Subcutaneous adipose tissue (tissue), 4 donors: ENCODE results near the gene LHX5. TPM values are rescaled to one million over a fixed set of nuclear protein-coding genes. Genes with fewer than 3 reads are reported as not detected.

Experiments used
- CTCF ChIP-seq: fragments of 450-650 bp; IDR thresholded peaks from one replicate; pipeline ENCODE4 v1.5.1; 2016; ENCODE audit warnings: low read depth, mild to moderate bottlenecking, control low read depth, antibody characterized with exemption, moderate library complexity
- total RNA-seq, 4 donors: library from RNA; depleted of rRNA; stranded (reverse); fragments of >200 nt; gene quantifications; one replicate each; pipeline ENCODE4 v1.1.0, GENCODE V29; 2016

Gene LHX5
- total RNA-seq, 4 donors from 2014 or later, result not detected

GRCh38 chr12:113485330-113485729 lies 13.7 kb upstream of the LHX5 start:
- no peak for TF ChIP-seq CTCF

GRCh38 chr12:113482334-113482733 lies 10.7 kb upstream of the LHX5 start:
- TF ChIP-seq CTCF, result no peak

- TF ChIP-seq CTCF, result no peak
Measured at GRCh38 chr12:113480336-113480971, 8.8 kb upstream of the LHX5 start.

DNA sequence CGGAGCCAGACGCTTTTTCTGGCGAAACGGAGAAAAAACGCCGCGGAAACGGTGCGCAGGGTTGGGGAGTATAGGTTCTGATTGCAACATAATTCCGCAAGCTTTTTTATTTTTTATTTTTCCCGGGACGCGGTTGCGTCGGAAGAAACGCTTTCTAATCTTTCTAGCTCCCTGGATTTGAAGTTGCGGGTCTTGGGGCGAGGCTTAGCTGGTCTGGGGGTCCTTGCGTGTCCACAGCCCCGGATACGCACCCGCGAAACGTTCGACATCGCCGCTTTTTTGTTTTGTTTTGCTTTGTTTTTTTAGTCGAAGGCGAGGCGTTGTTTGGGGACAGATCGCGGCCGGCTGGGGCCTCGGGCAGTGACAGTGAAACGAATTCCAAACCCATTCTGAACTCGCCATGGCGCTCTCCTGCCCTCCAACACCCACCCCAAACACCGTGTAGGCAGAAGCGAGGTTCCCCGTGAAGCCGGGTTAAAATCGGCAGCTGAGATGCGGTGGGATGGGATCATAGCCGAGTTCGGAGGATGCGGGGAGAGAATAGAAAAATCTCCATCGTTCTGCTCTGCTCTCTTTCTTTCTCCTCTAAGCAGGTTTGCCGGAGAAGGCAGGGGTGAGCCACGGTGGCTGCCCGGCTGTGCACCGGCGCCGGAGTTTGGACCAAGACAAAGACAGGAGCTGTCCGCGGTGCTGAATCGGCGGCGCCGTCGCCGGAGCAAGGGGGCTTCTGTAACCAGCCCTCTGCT lies 8.1 kb upstream of the LHX5 start:
- TF ChIP-seq CTCF, result no peak

- TF ChIP-seq CTCF, result no peak
Measured at GRCh38 chr12:113479216-113479589, 7.5 kb upstream of the LHX5 start.

- TF ChIP-seq CTCF, result no peak
Measured at GRCh38 chr12:113478351-113479011, 6.8 kb upstream of the LHX5 start.

GRCh38 chr12:113477842-113478215 lies 6.2 kb upstream of the LHX5 start:
- no peak for TF ChIP-seq CTCF
